SH-SY5Y (cell line): ENCODE results near the gene CHRNA4.

ENCODE experiments used
- GATA2 ChIP-seq: IDR thresholded peaks from 2 replicates; pipeline ENCODE4 v1.6.1; 2011; ENCODE audit warnings: mild to moderate bottlenecking, low read depth, low read length
- GATA3 ChIP-seq: IDR thresholded peaks from 2 replicates; pipeline ENCODE4 v1.6.1; 2011; ENCODE audit warnings: low read depth, mild to moderate bottlenecking, low read length, moderate library complexity

GRCh38 chr20:63320041-63320511 is 41.1 kb downstream of the CHRNA4 start:
- no peak for TF ChIP-seq GATA3
- no peak for TF ChIP-seq GATA2
